ENCODE measurements around the gene TRIM33.
"Not testable (repeated sequence)": the region's sequence is repeated elsewhere in the genome, so short reads cannot be mapped to it uniquely, and the experiment has no call there.

TRIM33 gene

GRCh38 chr1:114466334-114467014 lies 44.5 kb downstream of the TRIM33 start:
- no peak for DNase-seq (ENCODE audit: low spot score)

- DNase-seq (ENCODE audit: low spot score), result no peak
Observed at GRCh38 chr1:114462963-114463362, 48.0 kb downstream of the TRIM33 start.

- peak; percentile 26 for DNase-seq (ENCODE audit: low spot score)
Observed at GRCh38 chr1:114462341-114462740, 48.7 kb downstream of the TRIM33 start.

GRCh38 chr1:114458237-114458777 lies 52.7 kb downstream of the TRIM33 start:
- no peak for DNase-seq (ENCODE audit: low spot score)

GRCh38 chr1:114457675-114458236 lies 53.2 kb downstream of the TRIM33 start:
- no peak for DNase-seq (ENCODE audit: low spot score)

GRCh38 chr1:114456586-114456985 lies 54.4 kb downstream of the TRIM33 start:
- no peak for DNase-seq (ENCODE audit: low spot score)

- DNase-seq (ENCODE audit: low spot score), result no peak
Observed at GRCh38 chr1:114455102-114455785, 55.8 kb downstream of the TRIM33 start.

- no peak for DNase-seq (ENCODE audit: low spot score)
Observed at GRCh38 chr1:114454539-114454938, 56.5 kb downstream of the TRIM33 start.

GRCh38 chr1:114453361-114453784 lies 57.6 kb downstream of the TRIM33 start:
- no peak for DNase-seq (ENCODE audit: low spot score)

- no peak for DNase-seq (ENCODE audit: low spot score)
Observed at GRCh38 chr1:114448370-114449036, 62.5 kb downstream of the TRIM33 start.

- DNase-seq (ENCODE audit: low spot score), result no peak
Observed at GRCh38 chr1:114446198-114446597, 64.8 kb downstream of the TRIM33 start.

- DNase-seq (ENCODE audit: low spot score), result not testable (repeated sequence)
Observed at GRCh38 chr1:114443226-114443625, 67.8 kb downstream of the TRIM33 start.

GRCh38 chr1:114441332-114441731 lies 69.7 kb downstream of the TRIM33 start:
- no peak for DNase-seq (ENCODE audit: low spot score)

- DNase-seq (ENCODE audit: low spot score), result no peak
Observed at GRCh38 chr1:114439369-114439768, 71.6 kb downstream of the TRIM33 start.

- no peak for DNase-seq (ENCODE audit: low spot score)
Observed at GRCh38 chr1:114437812-114438211, 73.2 kb downstream of the TRIM33 start.

GRCh38 chr1:114436799-114437198 lies 74.2 kb downstream of the TRIM33 start:
- DNase-seq (ENCODE audit: low spot score), result no peak

- no peak for DNase-seq (ENCODE audit: low spot score)
Observed at GRCh38 chr1:114435088-114435715, 75.8 kb downstream of the TRIM33 start.

GRCh38 chr1:114431026-114431425 lies 80.0 kb downstream of the TRIM33 start:
- DNase-seq (ENCODE audit: low spot score), result no peak

GRCh38 chr1:114428083-114428754 lies 82.8 kb downstream of the TRIM33 start:
- peak; percentile 20 for DNase-seq (ENCODE audit: low spot score)

- no peak for DNase-seq (ENCODE audit: low spot score)
Observed at GRCh38 chr1:114427612-114428011, 83.4 kb downstream of the TRIM33 start.

- DNase-seq (ENCODE audit: low spot score), result no peak
Observed at GRCh38 chr1:114423455-114423854, 87.5 kb downstream of the TRIM33 start.
